SK-N-SH treated with all-trans-retinoic acid at 6 μM for 48 hours (cell line): Measurements from ENCODE around the gene SSR1.

Source experiments
- BACH2 ChIP-seq: fragments of 250-450 bp; sonication (Bioruptor Pico); IDR thresholded peaks from 2 replicates; pipeline ENCODE4 v1.9.0; 2021; ENCODE audit warnings: mild to moderate bottlenecking, borderline replicate concordance
- ESRRG ChIP-seq: fragments of 250-450 bp; sonication (Bioruptor Pico); IDR thresholded peaks from 2 replicates; pipeline ENCODE4 v1.6.1; 2021; ENCODE audit warnings: mild to moderate bottlenecking
- RARB ChIP-seq: fragments of 250-450 bp; sonication (Bioruptor Pico); IDR thresholded peaks from 2 replicates; pipeline ENCODE4 v1.8.0; 2021; ENCODE audit warnings: mild to moderate bottlenecking, moderate library complexity
- TF ChIP-seq, protein P1 (sequence below): fragments of 250-450 bp; sonication (Bioruptor Pico); IDR thresholded peaks from 2 replicates; pipeline ENCODE4 v1.8.0; 2020; ENCODE audit warnings: mild to moderate bottlenecking, moderate library complexity, borderline replicate concordance
- TF ChIP-seq, protein P2 (sequence below): fragments of 250-450 bp; sonication (Bioruptor Pico); IDR thresholded peaks from 2 replicates; pipeline ENCODE4 v1.5.1; 2020; ENCODE audit warnings: low read depth, mild to moderate bottlenecking, moderate library complexity

DNA sequence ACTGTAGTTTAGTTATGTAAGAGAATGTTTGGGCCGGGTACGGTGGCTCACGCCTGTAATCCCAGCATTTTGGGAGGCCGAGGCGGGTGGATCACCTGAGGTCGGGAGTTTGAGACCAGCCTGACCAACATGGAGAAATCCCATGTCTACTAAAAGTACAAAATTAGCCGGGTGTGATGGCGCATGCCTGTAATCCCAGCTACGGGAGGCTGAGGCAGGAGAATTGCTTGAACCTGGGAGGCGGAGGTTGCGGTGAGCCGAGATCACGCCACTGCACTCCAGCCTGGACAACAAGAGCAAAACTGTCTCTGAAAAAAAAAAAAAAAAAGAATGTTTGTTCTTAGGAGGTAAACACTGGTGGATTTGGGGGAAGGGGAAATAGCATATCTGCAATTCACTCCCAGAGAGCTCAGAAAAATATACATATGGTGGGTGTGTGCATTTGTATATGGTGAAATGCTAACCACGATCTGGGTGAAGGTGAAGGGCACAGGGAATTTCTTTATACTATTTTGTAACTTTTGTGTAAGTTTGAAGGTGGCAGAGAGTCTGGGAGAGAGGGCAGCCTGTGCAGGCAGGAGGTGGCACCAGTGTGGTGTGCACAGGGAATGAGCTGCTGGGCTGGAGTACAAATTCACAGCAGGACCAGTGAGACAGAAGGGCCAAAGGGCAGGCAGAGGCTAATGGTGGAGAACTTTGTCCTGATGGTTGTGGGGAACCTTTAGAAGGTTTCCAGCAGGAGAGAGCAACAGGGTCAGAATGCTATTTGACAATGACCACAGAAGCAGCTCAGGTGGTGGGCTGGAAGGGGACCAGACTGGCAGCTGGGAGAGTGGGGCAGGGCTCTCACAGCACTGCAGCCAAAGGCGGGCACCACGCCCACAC, 42.4 kb downstream of the SSR1 start:
- TF ChIP-seq, protein P1, sequence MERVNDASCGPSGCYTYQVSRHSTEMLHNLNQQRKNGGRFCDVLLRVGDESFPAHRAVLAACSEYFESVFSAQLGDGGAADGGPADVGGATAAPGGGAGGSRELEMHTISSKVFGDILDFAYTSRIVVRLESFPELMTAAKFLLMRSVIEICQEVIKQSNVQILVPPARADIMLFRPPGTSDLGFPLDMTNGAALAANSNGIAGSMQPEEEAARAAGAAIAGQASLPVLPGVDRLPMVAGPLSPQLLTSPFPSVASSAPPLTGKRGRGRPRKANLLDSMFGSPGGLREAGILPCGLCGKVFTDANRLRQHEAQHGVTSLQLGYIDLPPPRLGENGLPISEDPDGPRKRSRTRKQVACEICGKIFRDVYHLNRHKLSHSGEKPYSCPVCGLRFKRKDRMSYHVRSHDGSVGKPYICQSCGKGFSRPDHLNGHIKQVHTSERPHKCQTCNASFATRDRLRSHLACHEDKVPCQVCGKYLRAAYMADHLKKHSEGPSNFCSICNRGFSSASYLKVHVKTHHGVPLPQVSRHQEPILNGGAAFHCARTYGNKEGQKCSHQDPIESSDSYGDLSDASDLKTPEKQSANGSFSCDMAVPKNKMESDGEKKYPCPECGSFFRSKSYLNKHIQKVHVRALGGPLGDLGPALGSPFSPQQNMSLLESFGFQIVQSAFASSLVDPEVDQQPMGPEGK = no peak
- TF ChIP-seq BACH2 (CRISPR knock-in tag) (no peak), ESRRG (CRISPR knock-in tag) (no peak), RARB (CRISPR knock-in tag) (no peak)
- TF ChIP-seq, protein P2, sequence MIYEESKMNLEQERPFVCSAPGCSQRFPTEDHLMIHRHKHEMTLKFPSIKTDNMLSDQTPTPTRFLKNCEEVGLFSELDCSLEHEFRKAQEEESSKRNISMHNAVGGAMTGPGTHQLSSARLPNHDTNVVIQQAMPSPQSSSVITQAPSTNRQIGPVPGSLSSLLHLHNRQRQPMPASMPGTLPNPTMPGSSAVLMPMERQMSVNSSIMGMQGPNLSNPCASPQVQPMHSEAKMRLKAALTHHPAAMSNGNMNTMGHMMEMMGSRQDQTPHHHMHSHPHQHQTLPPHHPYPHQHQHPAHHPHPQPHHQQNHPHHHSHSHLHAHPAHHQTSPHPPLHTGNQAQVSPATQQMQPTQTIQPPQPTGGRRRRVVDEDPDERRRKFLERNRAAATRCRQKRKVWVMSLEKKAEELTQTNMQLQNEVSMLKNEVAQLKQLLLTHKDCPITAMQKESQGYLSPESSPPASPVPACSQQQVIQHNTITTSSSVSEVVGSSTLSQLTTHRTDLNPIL (CRISPR knock-in tag) = no peak
